Testis (tissue), 3 donors: ENCODE data around the gene SH3RF1. TPM values are rescaled to one million over a fixed set of nuclear protein-coding genes. Genes with fewer than 3 reads are reported as not detected.

Source experiments
- DNase-seq: peaks from one replicate; pipeline ENCODE4 v3.0.0-alpha.2; 2019
- H3K27ac ChIP-seq, 2 donors: fragments of 200-600 bp; sonication (generic); one replicate each; pipeline ENCODE4 v1.5.1; 2019
- H3K27me3 ChIP-seq: fragments of 200-600 bp; sonication (generic); one replicate; pipeline ENCODE4 v1.5.1; 2019
- H3K36me3 ChIP-seq: fragments of 200-600 bp; sonication (generic); one replicate; pipeline ENCODE4 v1.5.1; 2017; ENCODE audit warnings: low read depth; ENCODE audit errors: missing control alignments
- H3K4me1 ChIP-seq: fragments of 200-600 bp; sonication (generic); one replicate; pipeline ENCODE4 v1.5.1; 2019
- H3K4me3 ChIP-seq, 2 donors: fragments of 200-600 bp; sonication (generic); one replicate each; pipeline ENCODE4 v1.5.1; 2017 to 2019
- H3K9me3 ChIP-seq: fragments of 200-600 bp; sonication (generic); one replicate; pipeline ENCODE4 v1.5.1; 2017
- POLR2A ChIP-seq: fragments of 450-650 bp; IDR thresholded peaks from one replicate; pipeline ENCODE4 v1.6.1; 2017; ENCODE audit warnings: antibody characterized with exemption, mild to moderate bottlenecking, moderate library complexity
- WGBS, 2 donors: methylation state at CpG; one replicate each; pipeline ENCODE4 v1.1.5; 2018; 5-methylcytosine and 5-hydroxymethylcytosine counted together
- intact Hi-C: fragments of 100-400 bp; cut with DNase I; formaldehyde crosslinking; loops from one replicate; pipeline ENCODE4 v1.15.1; 2023; ENCODE audit warnings: low total_unique reads
- polyA plus RNA-seq: library from polyadenylated mRNA; stranded (reverse); fragments of 350-450 nt; fragmentation: Illumina TruSeq; extraction: RNeasy Lipid Tissue Mini Kit (QIAGEN cat#74804); gene quantifications from one replicate; pipeline ENCODE4 v1.2.3, GENCODE V29; 2014; ENCODE audit warnings: low read depth, low replicate concordance; ENCODE audit not compliant: insufficient read depth
- total RNA-seq, 2 donors: library from RNA; depleted of rRNA; stranded (reverse); fragments of >200 nt; gene quantifications; one replicate each; pipeline ENCODE4 v1.2.3, GENCODE V29; 2016
- TF ChIP-seq, protein P1 (sequence below), 3 experiments: fragments of 450-650 bp in 2 of 3; fragments of 200-600 bp in 1 of 3; sonication (generic) in 1 of 3; IDR thresholded peaks; one replicate each; pipeline ENCODE4 v1.5.1; 2016 to 2019; ENCODE audit warnings: antibody characterized with exemption in 3 of 3, mild to moderate bottlenecking in 2 of 3, moderate library complexity in 1 of 3

SH3RF1 gene
- total and polyA plus RNA-seq, 3 donors from 2014 or later, result 15.1 to 38.9 (median 26.4) TPM

DNA sequence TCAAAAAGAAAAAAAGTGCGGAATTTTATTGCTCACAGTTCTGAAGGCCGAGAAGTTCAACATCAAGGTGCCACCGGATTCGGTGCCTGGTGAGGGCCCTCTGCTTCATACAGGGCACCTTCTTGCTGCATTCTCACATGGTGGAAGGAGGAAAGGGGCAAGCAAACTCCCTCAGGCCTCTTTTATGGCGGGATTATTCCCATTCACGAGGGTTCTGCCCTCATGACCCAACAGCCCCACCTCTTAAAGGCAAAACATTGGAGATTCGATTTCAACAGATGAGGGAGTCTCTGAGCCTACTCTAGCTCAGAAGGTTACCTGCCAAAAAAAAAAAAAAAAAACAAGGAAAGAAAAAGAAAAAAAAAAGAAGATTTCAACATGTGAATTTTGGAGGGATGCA is 196.6 kb downstream of the SH3RF1 start:
- DNase-seq, result no peak
- 84 to 88% methylated on average over 7 of the region's 7 CpGs for whole genome bisulfite sequencing, 2 donors
- no peak overlapping the region for H3K4me3 ChIP-seq
- intact Hi-C loops, result no loop called here
- no peaks in the 10 kb centered on the region for H3K9me3 ChIP-seq
- no peak for TF ChIP-seq POLR2A
- TF ChIP-seq, protein P1, sequence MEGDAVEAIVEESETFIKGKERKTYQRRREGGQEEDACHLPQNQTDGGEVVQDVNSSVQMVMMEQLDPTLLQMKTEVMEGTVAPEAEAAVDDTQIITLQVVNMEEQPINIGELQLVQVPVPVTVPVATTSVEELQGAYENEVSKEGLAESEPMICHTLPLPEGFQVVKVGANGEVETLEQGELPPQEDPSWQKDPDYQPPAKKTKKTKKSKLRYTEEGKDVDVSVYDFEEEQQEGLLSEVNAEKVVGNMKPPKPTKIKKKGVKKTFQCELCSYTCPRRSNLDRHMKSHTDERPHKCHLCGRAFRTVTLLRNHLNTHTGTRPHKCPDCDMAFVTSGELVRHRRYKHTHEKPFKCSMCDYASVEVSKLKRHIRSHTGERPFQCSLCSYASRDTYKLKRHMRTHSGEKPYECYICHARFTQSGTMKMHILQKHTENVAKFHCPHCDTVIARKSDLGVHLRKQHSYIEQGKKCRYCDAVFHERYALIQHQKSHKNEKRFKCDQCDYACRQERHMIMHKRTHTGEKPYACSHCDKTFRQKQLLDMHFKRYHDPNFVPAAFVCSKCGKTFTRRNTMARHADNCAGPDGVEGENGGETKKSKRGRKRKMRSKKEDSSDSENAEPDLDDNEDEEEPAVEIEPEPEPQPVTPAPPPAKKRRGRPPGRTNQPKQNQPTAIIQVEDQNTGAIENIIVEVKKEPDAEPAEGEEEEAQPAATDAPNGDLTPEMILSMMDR (IDR thresholded peaks at IDR 0.05), result no peak
- H3K27ac ChIP-seq, result no peak overlapping the region
- H3K4me1 ChIP-seq, result no peaks in the 10 kb centered on the region
- no peaks in the 10 kb centered on the region for H3K36me3 ChIP-seq
- no peaks in the 10 kb centered on the region for H3K27me3 ChIP-seq

DNA sequence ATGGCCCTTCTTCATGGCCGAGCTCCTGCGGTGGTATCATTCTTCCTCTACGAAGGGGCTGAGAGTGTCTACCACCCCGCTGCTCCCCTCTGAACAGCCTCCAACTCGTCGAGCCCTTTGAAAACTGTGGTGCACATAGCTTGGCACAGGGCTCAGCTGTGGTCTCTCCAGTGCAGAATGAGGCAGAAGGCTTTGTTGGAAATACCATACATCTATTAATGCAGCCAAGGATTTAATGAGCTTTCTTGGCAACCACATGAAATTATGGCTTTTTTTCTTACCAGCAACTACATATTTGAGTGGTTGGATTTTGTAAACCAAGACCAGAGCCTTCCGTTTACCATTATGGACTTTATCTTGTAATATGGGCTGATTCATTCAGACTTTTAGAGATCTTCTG is 199.0 kb downstream of the SH3RF1 start:
- no peaks in the 10 kb centered on the region for H3K4me1 ChIP-seq
- intact Hi-C loops, result no loop called here
- H3K27ac ChIP-seq, result no peak overlapping the region
- no peak for TF ChIP-seq POLR2A
- TF ChIP-seq, protein P1 (IDR thresholded peaks at IDR 0.05), result no peak
- no peak for DNase-seq
- 71 to 82% methylated on average over 6 to 7 of the region's 7 CpGs for WGBS, 2 donors
- H3K36me3 ChIP-seq, result no peaks in the 10 kb centered on the region
- H3K4me3 ChIP-seq, result no peak overlapping the region
- H3K9me3 ChIP-seq, result no peaks in the 10 kb centered on the region
- H3K27me3 ChIP-seq, result no peaks in the 10 kb centered on the region

DNA sequence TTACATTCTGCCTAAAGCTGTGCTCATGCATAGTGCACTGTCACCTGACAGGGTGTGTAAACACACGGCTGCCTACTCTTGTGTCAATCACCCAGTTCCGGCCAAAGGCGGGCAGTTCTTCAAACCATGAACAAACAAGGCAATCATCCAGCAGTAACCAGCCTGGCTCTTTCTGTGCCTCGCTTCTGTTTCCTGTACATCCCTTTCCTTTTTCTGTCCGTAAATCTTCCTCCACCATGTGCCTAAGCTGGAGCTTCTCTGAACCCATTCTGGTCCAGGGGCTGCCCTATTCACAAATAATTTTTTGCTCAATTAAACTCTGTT is 199.9 kb downstream of the SH3RF1 start:
- DNase-seq, result no peak
- Histone ChIP-seq H3K36me3 (no peaks in the 10 kb centered on the region), H3K4me3 (no peak overlapping the region), H3K4me1 (no peaks in the 10 kb centered on the region), H3K27me3 (no peaks in the 10 kb centered on the region), H3K27ac (peak overlapping the region in 1 of 2 donors; percentile 53), H3K9me3 (no peaks in the 10 kb centered on the region)
- TF ChIP-seq, protein P1 (IDR thresholded peaks at IDR 0.05), result no peak
- no peak for TF ChIP-seq POLR2A
- WGBS, 2 donors, result 81 to 96% methylated on average over 5 of the region's 5 CpGs
- intact Hi-C loops, result no loop called here

DNA sequence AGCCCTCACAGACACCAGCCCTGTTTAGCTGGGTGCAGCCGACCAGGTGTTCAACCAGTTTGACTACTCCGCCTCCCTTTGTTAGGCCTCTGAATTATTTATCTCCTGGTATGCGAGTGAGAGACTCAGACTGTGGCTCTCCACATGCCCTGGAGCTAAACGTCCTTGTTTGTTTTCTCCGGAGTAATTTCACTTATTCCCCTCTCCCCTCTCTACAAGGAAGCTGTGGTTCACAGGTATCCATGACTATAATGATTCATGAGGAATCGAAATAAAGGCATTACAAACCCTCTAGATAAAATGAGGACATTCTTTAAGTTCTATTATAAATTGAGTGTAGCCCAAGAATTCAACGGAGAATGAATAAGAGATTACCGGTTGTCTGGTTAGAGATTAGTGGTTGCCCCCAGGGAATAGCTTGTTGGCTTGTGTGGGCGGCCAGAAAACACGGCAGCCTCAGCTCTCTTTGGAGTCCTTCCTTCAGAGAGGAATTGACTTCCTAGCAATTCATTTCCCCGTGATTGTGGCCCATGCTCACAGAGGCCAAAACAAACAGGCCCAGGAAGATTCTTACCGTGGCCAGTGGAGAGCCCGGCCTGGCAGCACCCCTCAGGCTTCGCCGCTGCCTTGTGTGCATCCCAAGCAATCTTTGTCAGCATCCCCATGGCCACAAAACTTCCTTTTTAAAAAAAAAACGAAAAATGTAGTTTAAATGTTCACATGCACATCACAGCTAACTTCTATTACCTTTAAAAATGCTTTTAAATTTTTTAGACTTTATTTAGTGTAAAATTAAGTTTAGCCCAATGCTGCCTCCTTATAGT is 200.5 kb downstream of the SH3RF1 start:
- TF ChIP-seq, protein P1 (IDR thresholded peaks at IDR 0.05), result no peak
- no peak for TF ChIP-seq POLR2A
- intact Hi-C loops, result no loop called here
- no peaks in the 10 kb centered on the region for H3K36me3 ChIP-seq
- no peak overlapping the region for H3K4me3 ChIP-seq
- DNase-seq, result peak; percentile 58
- H3K4me1 ChIP-seq, result no peaks in the 10 kb centered on the region
- H3K27ac ChIP-seq, result peak overlapping the region in 1 of 2 donors; percentile 53
- H3K27me3 ChIP-seq, result no peaks in the 10 kb centered on the region
- WGBS, 2 donors, result 44 to 48% methylated on average over 16 of the region's 16 CpGs
- no peaks in the 10 kb centered on the region for H3K9me3 ChIP-seq

DNA sequence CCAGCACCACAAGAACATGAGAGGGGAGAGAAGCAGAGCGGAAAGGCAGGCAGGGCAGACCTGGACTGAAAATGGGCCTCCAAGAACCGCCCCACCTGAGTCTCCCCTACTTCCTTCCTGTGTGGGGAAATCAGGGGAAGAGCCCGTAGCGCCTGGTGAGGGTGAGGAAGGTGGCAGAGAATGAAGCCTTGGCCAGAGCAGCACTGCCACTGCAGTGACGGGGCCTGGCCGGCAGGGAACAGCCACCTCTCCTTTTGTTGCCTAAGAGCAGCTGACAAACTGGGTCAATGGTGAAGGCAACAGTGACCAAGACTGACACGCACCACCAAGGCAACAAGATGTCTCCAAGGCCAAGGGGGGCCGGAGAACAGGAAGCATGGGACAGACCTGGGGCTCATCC is 202.3 kb downstream of the SH3RF1 start:
- no peak for DNase-seq
- Histone ChIP-seq H3K4me3 (no peak overlapping the region), H3K4me1 (no peaks in the 10 kb centered on the region), H3K9me3 (no peaks in the 10 kb centered on the region), H3K36me3 (no peaks in the 10 kb centered on the region), H3K27me3 (no peaks in the 10 kb centered on the region), H3K27ac (no peak overlapping the region)
- intact Hi-C loops, result no loop called here
- TF ChIP-seq, protein P1 (IDR thresholded peaks at IDR 0.05), result no peak
- no peak for TF ChIP-seq POLR2A
- 78 to 87% methylated on average over 8 of the region's 8 CpGs for WGBS, 2 donors
